K562 (cell line): ENCODE data around the gene UFC1. TPM values are rescaled to one million over a fixed set of nuclear protein-coding genes. Genes with fewer than 3 reads are reported as not detected.

Source experiments
- ARHGAP35 ChIP-seq: fragments of 450-650 bp; IDR thresholded peaks from 2 replicates; pipeline ENCODE4 v1.6.1; 2018; ENCODE audit not compliant: partially characterized antibody
- BRD4 ChIP-seq: fragments of 200-600 bp; sonication (generic); IDR thresholded peaks from 2 replicates; pipeline ENCODE4 v1.6.1; 2017; ENCODE audit warnings: inconsistent platforms
- JUN ChIP-seq, 2 experiments: sonication (generic) in 1 of 2; formaldehyde crosslinking in 1 of 2; IDR thresholded peaks; 2 replicates each; pipeline versions ENCODE4 v1.6.1 to v1.8.0; 2012 to 2022; ENCODE audit warnings: borderline replicate concordance in 2 of 2, mild to moderate bottlenecking in 2 of 2, improper control_type of control experiment in 1 of 2, low read depth in 1 of 2, low read length in 1 of 2, missing genetic modification reagents in 1 of 2
- KLF13 ChIP-seq: fragments of 450-650 bp; IDR thresholded peaks from 2 replicates; pipeline ENCODE4 v1.6.1; 2016; ENCODE audit warnings: missing genetic modification characterization, low read depth, mild to moderate bottlenecking, missing compliant biosample characterization, moderate library complexity, borderline replicate concordance
- NFE2 ChIP-seq: IDR thresholded peaks from 2 replicates; pipeline ENCODE4 v1.6.1; 2014; ENCODE audit warnings: antibody characterized with exemption, low read depth
- NFE2L1 ChIP-seq: fragments of 450-650 bp; IDR thresholded peaks from 2 replicates; pipeline ENCODE4 v1.6.1; 2016; ENCODE audit warnings: missing genetic modification characterization, low read depth, mild to moderate bottlenecking, missing compliant biosample characterization, moderate library complexity, borderline replicate concordance
- PML ChIP-seq: IDR thresholded peaks from 2 replicates; pipeline ENCODE4 v1.6.1; 2012; ENCODE audit warnings: low read length, inconsistent platforms
- ZNF318 ChIP-seq, 2 experiments: fragments of 450-650 bp; IDR thresholded peaks; 2 replicates each; pipeline ENCODE4 v1.6.1; 2016; ENCODE audit warnings: mild to moderate bottlenecking in 2 of 2, borderline replicate concordance in 1 of 2, low read depth in 1 of 2, moderate library complexity in 1 of 2
- ZNF407 ChIP-seq: fragments of 450-650 bp; IDR thresholded peaks from 2 replicates; pipeline ENCODE4 v1.6.1; 2016; ENCODE audit warnings: low read depth
- polyA plus RNA-seq, 8 experiments: library from polyadenylated mRNA; depleted of rRNA in 4 of 8; stranded (reverse) in 5 of 8; unstranded in 3 of 8; fragments of >200 nt; fragmentation: Nextera tagmentation in 2 of 8; fragmentation: Illumina TruSeq in 1 of 8; extraction: Ambion mirVana in 2 of 8; extraction: Trizol in 1 of 8; gene quantifications; 2 replicates each; pipeline versions ENCODE4 v1.2.1 to v1.2.3, GENCODE V29; 2011 to 2014; ENCODE audit warnings: inconsistent platforms in 1 of 8, missing spikeins in 1 of 8
- total RNA-seq, 7 experiments: library from RNA; depleted of rRNA in 6 of 7; stranded (reverse); fragments of >200 nt in 6 of 7; fragmentation: Illumina TruSeq in 2 of 7; extraction: Trizol in 2 of 7; gene quantifications; 2 replicates each; pipeline versions ENCODE4 v1.2.1 to v1.2.3, GENCODE V29; 2011 to 2021; ENCODE audit warnings: low replicate concordance in 1 of 7

UFC1 gene
- total and polyA plus RNA-seq, 9 of the 15 experiments (the other 6 are each of a cell fraction or from before 2014, with no cell fraction given), result 92.8 to 220 (median 161) TPM

- no peak for TF ChIP-seq ZNF318 (IDR thresholded peaks at IDR 0.05; ENCODE audit: borderline replicate concordance in 1 of 2, low read depth in 1 of 2)
- TF ChIP-seq ARHGAP35, result no peak
- no peak for TF ChIP-seq KLF13 (tag)
- peak; percentile 73 for TF ChIP-seq ZNF407
- TF ChIP-seq JUN (IDR thresholded peaks at IDR 0.05; ENCODE audit: borderline replicate concordance, low read depth, low read length), result 0 out of 2 replicates have a peak, but pooled peaks have one; percentile 35
- TF ChIP-seq JUN (CRISPR knock-in tag; IDR thresholded peaks at IDR 0.05; ENCODE audit: borderline replicate concordance), result no peak
- TF ChIP-seq NFE2L1 (tag), result no peak
- no peak for TF ChIP-seq NFE2
- TF ChIP-seq PML, result peak; percentile 56; the same call in 1 of the 2 replicates
- TF ChIP-seq BRD4, result no peak
Measured at GRCh38 chr1:161201836-161202712, 48.3 kb downstream of the UFC1 start, which contains the start of gene NDUFS2 (continued).
